CD4-positive, CD25-positive, alpha-beta regulatory T cell (primary cell): ENCODE measurements around the gene ANXA10. TPM values are rescaled to one million over a fixed set of nuclear protein-coding genes. Genes with fewer than 3 reads are reported as not detected.

ENCODE experiments used
- ATAC-seq, 2 donors: fragments of 150-1000 bp; cut with Tn5 transposase; one replicate each; pipeline ENCODE4 v1.10.0; 2021; ENCODE audit warnings: low read depth in 2 of 2, moderate number of reproducible peaks in 2 of 2, moderate library complexity in 1 of 2
- DNase-seq, 3 donors: peaks; one replicate each; pipeline versions ENCODE4 v3.0.0 to v3.0.0-alpha.2; 2012 to 2022; ENCODE audit warnings: mixed read lengths in 1 of 3
- H3K27ac ChIP-seq: one replicate; pipeline ENCODE4 v1.7.0; 2013; ENCODE audit warnings: mild to moderate bottlenecking, low read length; ENCODE audit not compliant: insufficient read depth, poor library complexity, severe bottlenecking
- H3K27me3 ChIP-seq: one replicate; pipeline ENCODE4 v1.7.0; 2013; ENCODE audit warnings: low read length; ENCODE audit not compliant: control insufficient read depth, insufficient read depth
- H3K36me3 ChIP-seq: one replicate; pipeline ENCODE4 v1.7.0; 2013; ENCODE audit warnings: mild to moderate bottlenecking, low read length, moderate library complexity; ENCODE audit not compliant: control insufficient read depth, insufficient read depth
- H3K4me1 ChIP-seq: 2 replicates; pipeline ENCODE4 v1.7.0; 2013; ENCODE audit warnings: mild to moderate bottlenecking, low read length; ENCODE audit not compliant: insufficient read depth, control insufficient read depth, poor library complexity, severe bottlenecking
- H3K4me3 ChIP-seq: one replicate; pipeline ENCODE4 v1.7.0; 2013; ENCODE audit warnings: low read depth, mild to moderate bottlenecking, low read length, moderate library complexity
- H3K9me3 ChIP-seq, 2 experiments: 1 replicate in 1 of 2; 2 replicates in 1 of 2; pipeline ENCODE4 v1.7.0; 2013; ENCODE audit warnings: low read length in 2 of 2, mild to moderate bottlenecking in 1 of 2, moderate library complexity in 1 of 2; ENCODE audit not compliant: control insufficient read depth in 2 of 2
- H3K27ac Mint-ChIP-seq, 3 donors: one replicate each; pipeline ENCODE4 v1.8.0; 2020 to 2022; ENCODE audit warnings: mild to moderate bottlenecking in 3 of 3, mixed read lengths in 3 of 3, moderate library complexity in 2 of 3
- H3K27me3 Mint-ChIP-seq: one replicate; pipeline ENCODE4 v1.8.0; 2022; ENCODE audit warnings: mild to moderate bottlenecking, mixed read lengths
- H3K36me3 Mint-ChIP-seq: one replicate; pipeline ENCODE4 v1.8.0; 2020; ENCODE audit warnings: mixed read lengths
- H3K4me1 Mint-ChIP-seq, 4 donors: one replicate each; pipeline ENCODE4 v1.8.0; 2020 to 2022; ENCODE audit warnings: mixed read lengths in 4 of 4, mild to moderate bottlenecking in 1 of 4
- H3K4me3 Mint-ChIP-seq, 4 donors: one replicate each; pipeline ENCODE4 v1.8.0; 2020 to 2022; ENCODE audit warnings: mild to moderate bottlenecking in 4 of 4, mixed read lengths in 4 of 4, moderate library complexity in 3 of 4
- H3K9me3 Mint-ChIP-seq, 7 donors: one replicate each; pipeline ENCODE4 v1.8.0; 2020 to 2022; ENCODE audit warnings: mixed read lengths in 7 of 7, mild to moderate bottlenecking in 3 of 7, moderate library complexity in 2 of 7
- polyA plus RNA-seq, 4 donors: library from polyadenylated mRNA; unstranded; fragments of 300-500 nt; fragmentation: Illumina TruSeq; gene quantifications; one replicate each; pipeline ENCODE4 v1.2.3, GENCODE V29; 2021
- total RNA-seq: library from RNA; stranded (reverse); gene quantifications from one replicate; pipeline ENCODE4 v1.2.3, GENCODE V29; 2022

ANXA10 gene, protein sequence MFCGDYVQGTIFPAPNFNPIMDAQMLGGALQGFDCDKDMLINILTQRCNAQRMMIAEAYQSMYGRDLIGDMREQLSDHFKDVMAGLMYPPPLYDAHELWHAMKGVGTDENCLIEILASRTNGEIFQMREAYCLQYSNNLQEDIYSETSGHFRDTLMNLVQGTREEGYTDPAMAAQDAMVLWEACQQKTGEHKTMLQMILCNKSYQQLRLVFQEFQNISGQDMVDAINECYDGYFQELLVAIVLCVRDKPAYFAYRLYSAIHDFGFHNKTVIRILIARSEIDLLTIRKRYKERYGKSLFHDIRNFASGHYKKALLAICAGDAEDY
- total RNA-seq (not detected), polyA plus RNA-seq (not detected)

- Histone ChIP-seq H3K4me1 (no peaks in the 10 kb centered on the region), H3K27ac (no peak within 1 kb of the TSS), H3K36me3 (no peaks in the 10 kb centered on the region), H3K4me3 (no peak within 1 kb of the TSS), H3K9me3 (no peaks in the 10 kb centered on the region), H3K27me3 (no peaks in the 10 kb centered on the region)
- Mint-ChIP-seq H3K4me1 (no peaks in the 10 kb centered on the region), H3K36me3 (no peaks in the 10 kb centered on the region), H3K27me3 (no peaks in the 10 kb centered on the region), H3K27ac (no peak within 1 kb of the TSS), H3K4me3 (no peak within 1 kb of the TSS), H3K9me3 (peaks cover 1 to 15% (median 6%) of the 10 kb centered on the region in 7 donors)
- ATAC-seq (no peak), DNase-seq (no peak)
These were observed at the start of gene ANXA10 for GRCh38 chr4:168092176-168092712. TSS of gene ANXA10 (plus strand) at chr4:168092537. CDS start at chr4:168092701, 164 bp downstream.

GRCh38 chr4:168045354-168045753 lies 47.0 kb upstream of the ANXA10 start:
- Mint-ChIP-seq H3K4me1 (no peaks in the 10 kb centered on the region), H3K4me3 (no peak overlapping the region), H3K36me3 (no peaks in the 10 kb centered on the region), H3K27ac (no peak overlapping the region), H3K27me3 (no peaks in the 10 kb centered on the region), H3K9me3 (peaks cover 0 to 15% (median 1%) of the 10 kb centered on the region in 7 donors)
- no peaks in the 10 kb centered on the region for H3K36me3 ChIP-seq
- H3K4me3 ChIP-seq: no peak overlapping the region
- no peak for ATAC-seq
- DNase-seq: no peak
- no peaks in the 10 kb centered on the region for H3K27me3 ChIP-seq
- no peaks in the 10 kb centered on the region for H3K4me1 ChIP-seq
- no peak overlapping the region for H3K27ac ChIP-seq
- peaks cover 0 to 2% of the 10 kb centered on the region in 2 experiments for H3K9me3 ChIP-seq

DNA sequence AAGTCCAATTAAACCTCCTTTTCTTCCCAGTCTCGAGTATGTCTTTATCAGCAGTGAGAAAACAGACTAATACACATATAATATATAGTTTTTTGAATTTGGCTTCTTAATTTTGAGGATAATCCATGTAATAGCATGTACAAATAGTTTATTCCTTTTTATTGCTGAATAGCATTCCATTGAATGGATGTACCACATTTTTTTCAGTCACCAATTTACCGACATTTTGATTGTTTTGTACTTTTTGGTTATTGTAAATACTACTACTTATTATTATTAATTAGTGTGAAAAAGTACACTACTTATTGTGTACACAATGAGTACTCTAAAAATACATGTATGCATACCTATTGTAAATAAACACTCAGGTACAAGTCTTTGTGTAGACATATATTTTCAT lies 42.3 kb upstream of the ANXA10 start:
- Histone ChIP-seq H3K27me3 (no peaks in the 10 kb centered on the region), H3K4me3 (no peak overlapping the region), H3K4me1 (no peaks in the 10 kb centered on the region), H3K27ac (no peak overlapping the region), H3K36me3 (no peaks in the 10 kb centered on the region), H3K9me3 (peaks cover 0 to 2% of the 10 kb centered on the region in 2 experiments)
- H3K36me3 Mint-ChIP-seq: no peaks in the 10 kb centered on the region
- H3K27me3 Mint-ChIP-seq: no peaks in the 10 kb centered on the region
- no peak for ATAC-seq
- DNase-seq: no peak
- H3K4me1 Mint-ChIP-seq: no peaks in the 10 kb centered on the region
- no peak overlapping the region for H3K4me3 Mint-ChIP-seq
- H3K27ac Mint-ChIP-seq: no peak overlapping the region
- H3K9me3 Mint-ChIP-seq: peaks cover 0 to 15% (median 2%) of the 10 kb centered on the region in 7 donors

- Histone ChIP-seq H3K9me3 (peaks cover 0 to 2% of the 10 kb centered on the region in 2 experiments), H3K4me1 (no peaks in the 10 kb centered on the region), H3K36me3 (no peaks in the 10 kb centered on the region), H3K27me3 (no peaks in the 10 kb centered on the region), H3K4me3 (no peak overlapping the region), H3K27ac (no peak overlapping the region)
- DNase-seq: no peak
- Mint-ChIP-seq H3K27me3 (no peaks in the 10 kb centered on the region), H3K27ac (no peak overlapping the region), H3K4me3 (no peak overlapping the region), H3K4me1 (no peaks in the 10 kb centered on the region), H3K9me3 (peaks cover 0 to 15% (median 3%) of the 10 kb centered on the region in 7 donors), H3K36me3 (no peaks in the 10 kb centered on the region)
- ATAC-seq: no peak
These were observed 40.8 kb upstream of the ANXA10 start for GRCh38 chr4:168051526-168051925.

DNA sequence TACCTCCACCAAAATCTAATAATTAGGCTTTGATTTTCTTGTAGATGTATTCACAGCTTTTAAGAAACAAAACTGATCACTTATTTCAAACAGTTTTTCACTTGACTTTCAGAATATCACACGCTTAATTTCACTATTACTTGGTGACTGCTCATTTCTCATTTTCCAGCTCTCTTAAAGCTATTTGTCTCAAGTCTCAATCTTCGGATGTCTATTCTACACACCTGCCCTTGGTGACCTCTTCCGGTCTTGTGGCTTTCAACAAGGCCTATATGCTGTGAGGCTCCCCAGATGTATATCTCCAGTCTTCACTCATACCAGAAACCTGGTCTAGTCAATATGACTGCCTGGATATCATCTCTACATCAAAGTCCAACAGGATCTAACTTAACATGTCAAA lies 34.9 kb upstream of the ANXA10 start:
- H3K27me3 ChIP-seq: no peaks in the 10 kb centered on the region
- H3K4me3 ChIP-seq: no peak overlapping the region
- DNase-seq (no peak), ATAC-seq (no peak)
- Mint-ChIP-seq H3K4me3 (no peak overlapping the region), H3K9me3 (peaks cover 0 to 11% (median 1%) of the 10 kb centered on the region in 7 donors), H3K27me3 (no peaks in the 10 kb centered on the region), H3K4me1 (no peaks in the 10 kb centered on the region), H3K36me3 (no peaks in the 10 kb centered on the region), H3K27ac (no peak overlapping the region)
- H3K4me1 ChIP-seq: no peaks in the 10 kb centered on the region
- no peak overlapping the region for H3K27ac ChIP-seq
- H3K9me3 ChIP-seq: no peaks in the 10 kb centered on the region
- no peaks in the 10 kb centered on the region for H3K36me3 ChIP-seq

DNA sequence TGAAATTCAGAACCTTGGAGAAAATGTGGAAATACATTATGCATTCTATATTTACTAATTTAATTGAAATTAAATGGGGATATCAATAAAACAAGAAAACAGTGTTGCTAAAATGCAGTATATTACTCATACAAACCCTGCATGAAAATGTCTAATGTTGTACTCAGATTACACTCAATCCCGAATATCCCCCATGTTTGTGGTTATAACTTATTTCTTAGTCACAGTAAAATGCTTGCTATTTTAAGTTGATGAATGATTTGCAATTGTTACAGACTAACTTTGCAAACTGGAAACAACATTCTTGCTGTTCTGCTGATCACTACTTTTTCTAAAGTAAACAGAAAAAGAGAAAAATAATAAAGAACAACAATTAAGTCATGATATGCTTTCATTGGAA lies 33.1 kb upstream of the ANXA10 start:
- no peak overlapping the region for H3K27ac Mint-ChIP-seq
- Histone ChIP-seq H3K4me1 (no peaks in the 10 kb centered on the region), H3K27me3 (no peaks in the 10 kb centered on the region), H3K9me3 (no peaks in the 10 kb centered on the region), H3K36me3 (no peaks in the 10 kb centered on the region), H3K27ac (no peak overlapping the region), H3K4me3 (no peak overlapping the region)
- DNase-seq: no peak
- ATAC-seq: no peak
- peaks cover 0 to 11% (median 1%) of the 10 kb centered on the region in 7 donors for H3K9me3 Mint-ChIP-seq
- H3K36me3 Mint-ChIP-seq: no peaks in the 10 kb centered on the region
- no peaks in the 10 kb centered on the region for H3K4me1 Mint-ChIP-seq
- H3K4me3 Mint-ChIP-seq: no peak overlapping the region
- no peaks in the 10 kb centered on the region for H3K27me3 Mint-ChIP-seq

DNA sequence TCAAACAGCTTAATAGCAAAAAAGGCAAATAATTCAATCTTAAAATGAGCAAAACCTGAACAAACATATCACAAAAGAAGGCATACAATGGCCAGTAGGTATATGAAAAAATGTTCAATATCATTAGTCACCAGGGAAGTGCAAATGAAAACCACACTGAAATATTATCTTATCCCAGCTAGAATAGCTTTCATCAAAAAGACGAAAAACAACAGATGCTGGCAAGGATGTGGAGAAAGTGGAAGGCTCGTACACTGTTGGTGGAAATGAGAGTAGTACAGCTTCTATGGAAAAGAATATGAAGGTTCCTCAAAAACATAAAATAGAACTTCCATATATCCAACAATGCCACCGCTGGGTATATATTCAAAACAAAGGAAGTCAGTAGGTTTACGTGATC lies 29.3 kb upstream of the ANXA10 start:
- H3K36me3 Mint-ChIP-seq: no peaks in the 10 kb centered on the region

DNA sequence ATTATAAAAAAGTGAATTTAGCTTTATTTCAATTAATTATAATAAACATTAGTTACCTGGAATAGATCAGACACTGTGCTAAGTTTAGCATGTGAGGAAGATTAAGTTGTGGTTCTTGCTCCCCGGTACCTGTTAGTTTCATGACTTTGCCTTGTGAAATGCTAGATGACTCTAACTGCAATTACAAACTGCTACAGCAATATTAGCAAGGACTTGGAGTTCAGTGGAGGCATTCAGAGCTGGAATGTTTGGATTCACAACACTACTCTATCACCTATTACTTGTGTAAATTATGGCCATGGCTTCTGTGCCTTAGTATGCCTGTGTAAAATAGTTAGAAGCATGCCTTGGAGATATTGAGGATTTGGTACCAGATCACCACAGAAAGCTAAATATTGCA lies 21.4 kb upstream of the ANXA10 start:
- Histone ChIP-seq H3K4me3 (no peak overlapping the region), H3K9me3 (no peaks in the 10 kb centered on the region), H3K4me1 (no peaks in the 10 kb centered on the region), H3K27me3 (no peaks in the 10 kb centered on the region), H3K27ac (no peak overlapping the region), H3K36me3 (no peaks in the 10 kb centered on the region)
- peaks cover 0 to 4% (median 0%) of the 10 kb centered on the region in 7 donors for H3K9me3 Mint-ChIP-seq
- no peak for ATAC-seq
- no peaks in the 10 kb centered on the region for H3K27me3 Mint-ChIP-seq
- no peak for DNase-seq
- H3K36me3 Mint-ChIP-seq: no peaks in the 10 kb centered on the region
- no peaks in the 10 kb centered on the region for H3K4me1 Mint-ChIP-seq
- H3K4me3 Mint-ChIP-seq: no peak overlapping the region
- no peak overlapping the region for H3K27ac Mint-ChIP-seq

More for the DNA sequence above, 29.3 kb upstream of the ANXA10 start:
- no peak for DNase-seq
- H3K27ac ChIP-seq: no peak overlapping the region
- no peak for ATAC-seq
- Mint-ChIP-seq H3K9me3 (peaks cover 0 to 4% (median 0%) of the 10 kb centered on the region in 7 donors), H3K4me3 (no peak overlapping the region), H3K4me1 (no peaks in the 10 kb centered on the region), H3K27me3 (no peaks in the 10 kb centered on the region), H3K27ac (no peak overlapping the region)
- H3K9me3 ChIP-seq: no peaks in the 10 kb centered on the region
- H3K36me3 ChIP-seq: no peaks in the 10 kb centered on the region
- no peaks in the 10 kb centered on the region for H3K27me3 ChIP-seq
- no peak overlapping the region for H3K4me3 ChIP-seq
- no peaks in the 10 kb centered on the region for H3K4me1 ChIP-seq
